Gastrocnemius medialis (tissue), 4 donors: ENCODE data around the gene CTBP2. TPM values are rescaled to one million over a fixed set of nuclear protein-coding genes. Genes with fewer than 3 reads are reported as not detected.

Experiments
- ATAC-seq, 2 donors: fragments of 150-250 bp; one replicate each; pipeline ENCODE4 v1.9.1; 2016
- DNase-seq, 2 donors: peaks; one replicate each; pipeline ENCODE4 v3.0.0-alpha.2; 2019
- H3K27ac ChIP-seq, 4 donors: fragments of 200-600 bp; sonication (generic); 1 replicate in 1 of 4; 2 replicates in 3 of 4; pipeline ENCODE4 v1.5.1; 2016 to 2018; ENCODE audit warnings: mild to moderate bottlenecking in 2 of 4, moderate library complexity in 1 of 4
- H3K27me3 ChIP-seq, 3 donors: fragments of 200-600 bp; sonication (generic) in 2 of 3; 1 replicate in 1 of 3; 2 replicates in 2 of 3; pipeline versions ENCODE4 v1.5.1 to v1.6.0; 2016 to 2019; ENCODE audit warnings: mild to moderate bottlenecking in 1 of 3, moderate library complexity in 1 of 3
- H3K36me3 ChIP-seq, 2 donors: fragments of 200-600 bp; sonication (generic) in 1 of 2; one replicate each; pipeline ENCODE4 v1.5.1; 2017 to 2018
- H3K4me1 ChIP-seq, 2 donors: fragments of 200-600 bp; sonication (generic) in 1 of 2; one replicate each; pipeline ENCODE4 v1.5.1; 2016 to 2017; ENCODE audit warnings: mild to moderate bottlenecking in 2 of 2
- H3K4me3 ChIP-seq, 4 donors: fragments of 200-600 bp; sonication (generic) in 3 of 4; 1 replicate in 1 of 4; 2 replicates in 3 of 4; pipeline ENCODE4 v1.5.1; 2016 to 2019; ENCODE audit warnings: mild to moderate bottlenecking in 2 of 4
- H3K9me3 ChIP-seq, 3 donors: fragments of 200-600 bp; sonication (generic) in 2 of 3; 1 replicate in 1 of 3; 2 replicates in 2 of 3; pipeline ENCODE4 v1.5.1; 2016 to 2019
- CTCF ChIP-seq, 5 experiments: fragments of 450-650 bp in 3 of 5; fragments of 200-600 bp in 2 of 5; sonication (generic) in 2 of 5; IDR thresholded peaks in 4 of 5; conservative IDR thresholded peaks in 1 of 5; 1 replicate in 4 of 5; 2 replicates in 1 of 5; pipeline ENCODE4 v1.5.1; 2016 to 2019; ENCODE audit warnings: antibody characterized with exemption in 5 of 5, mild to moderate bottlenecking in 3 of 5, moderate library complexity in 3 of 5
- POLR2A ChIP-seq, 2 donors: fragments of 450-650 bp; IDR thresholded peaks; one replicate each; pipeline ENCODE4 v1.6.1; 2017; ENCODE audit warnings: antibody characterized with exemption in 2 of 2, mild to moderate bottlenecking in 2 of 2, moderate library complexity in 2 of 2
- in situ Hi-C, 4 donors: fragments of 200-750 bp; cut with MboI; loops; one replicate each; pipeline versions ENCODE4 v1.15.0 to v1.8.0; 2017; ENCODE audit warnings: low sequenced_read_pairs in 4 of 4
- intact Hi-C: fragments of 100-400 bp; cut with DNase I; formaldehyde crosslinking; loops from one replicate; pipeline ENCODE4 v1.15.1; 2023; ENCODE audit warnings: low total_unique reads
- total RNA-seq, 4 donors: library from RNA; depleted of rRNA; stranded (reverse); fragments of >200 nt; gene quantifications; one replicate each; pipeline versions ENCODE4 v1.1.0 to v1.2.3, GENCODE V29; 2016

Gene CTBP2
- total RNA-seq, 4 donors from 2014 or later, result 13.9 to 36.7 (median 21.1) TPM

DNA sequence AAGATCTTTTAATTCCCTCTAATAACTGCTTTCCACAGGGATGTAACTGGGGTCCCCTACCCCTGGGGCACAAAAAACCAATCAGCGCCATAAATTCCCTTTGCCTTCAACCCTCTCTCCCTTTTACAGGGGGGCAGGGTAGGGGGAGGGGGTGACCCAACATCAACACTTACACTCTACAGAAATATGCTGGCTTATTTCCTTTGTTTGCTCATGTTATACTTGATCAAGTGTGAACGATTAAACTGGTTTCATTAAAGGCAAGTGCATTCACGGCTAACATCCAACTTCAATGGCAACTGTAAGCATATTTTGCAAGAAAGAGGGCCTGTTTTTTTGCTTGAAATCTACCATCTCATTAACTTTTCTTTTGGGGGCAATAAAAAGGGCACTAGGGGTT, 2.9 kb downstream of the CTBP2 start:
- no peak for ATAC-seq
- no peaks in the 10 kb centered on the region for H3K9me3 ChIP-seq
- peak overlapping the region; percentile 61 to 88 (median 74) for H3K4me3 ChIP-seq
- H3K36me3 ChIP-seq, result no peaks in the 10 kb centered on the region
- no peaks in the 10 kb centered on the region for H3K27me3 ChIP-seq
- H3K4me1 ChIP-seq, result peaks cover 59 to 65% of the 10 kb centered on the region in 2 donors
- DNase-seq, result no peak
- in situ Hi-C loops (loop anchor here in 3 of 4 donors (10.0 to 25.0 kb wide), 5 partner anchors 73 to 245 kb away; no protein-coding TSS in a partner anchor), intact Hi-C loops (loop anchor here (10.0 kb wide), 2 partner anchors 423 to 633 kb away; no protein-coding TSS in a partner anchor)
- peak overlapping the region; percentile 88 to 99 (median 97) for H3K27ac ChIP-seq
- TF ChIP-seq CTCF (IDR thresholded peaks at IDR 0.05 in 4 of 5, conservative IDR thresholded peaks at IDR 0.05 in 1 of 5), result no peak
- TF ChIP-seq POLR2A (IDR thresholded peaks at IDR 0.05), result no peak

GRCh38 chr10:125156739-125157480, 3.5 kb downstream of the CTBP2 start:
- in situ Hi-C loops, result loop anchor here in 3 of 4 donors (10.0 to 25.0 kb wide), 5 partner anchors 72 to 245 kb away; no protein-coding TSS in a partner anchor
- H3K4me1 ChIP-seq, result peaks cover 61 to 70% of the 10 kb centered on the region in 2 donors

GRCh38 chr10:125156196-125156595, 4.2 kb downstream of the CTBP2 start:
- ATAC-seq, result peak in 1 of 2 donors; percentile 13
- no peak for TF ChIP-seq CTCF (IDR thresholded peaks at IDR 0.05 in 4 of 5, conservative IDR thresholded peaks at IDR 0.05 in 1 of 5)
- TF ChIP-seq POLR2A (IDR thresholded peaks at IDR 0.05), result peak in 1 of 2 donors; percentile 57
- in situ Hi-C loops (loop anchor here in 3 of 4 donors (10.0 to 25.0 kb wide), 5 partner anchors 71 to 244 kb away; no protein-coding TSS in a partner anchor), intact Hi-C loops (loop anchor here (10.0 kb wide), 2 partner anchors 421 to 631 kb away; no protein-coding TSS in a partner anchor)
- DNase-seq, result no peak
- Histone ChIP-seq H3K4me3 (peak overlapping the region in 2 of 4 donors; percentile 8 to 21), H3K27me3 (no peaks in the 10 kb centered on the region), H3K36me3 (peaks cover 0 to under 1% of the 10 kb centered on the region in 2 donors), H3K27ac (peak overlapping the region; percentile 88 to 99 (median 97)), H3K4me1 (peaks cover 64 to 72% of the 10 kb centered on the region in 2 donors), H3K9me3 (no peaks in the 10 kb centered on the region)

More at GRCh38 chr10:125156739-125157480, 3.5 kb downstream of the CTBP2 start:
- H3K9me3 ChIP-seq, result no peaks in the 10 kb centered on the region
- H3K27ac ChIP-seq, result peak overlapping the region; percentile 88 to 99 (median 97)
- H3K27me3 ChIP-seq, result no peaks in the 10 kb centered on the region
- H3K4me3 ChIP-seq, result peak overlapping the region; percentile 61 to 88 (median 74)
- TF ChIP-seq CTCF (IDR thresholded peaks at IDR 0.05 in 4 of 5, conservative IDR thresholded peaks at IDR 0.05 in 1 of 5), result no peak
- no peak for TF ChIP-seq POLR2A (IDR thresholded peaks at IDR 0.05)
- DNase-seq (no peak), ATAC-seq (no peak)
- intact Hi-C loops, result loop anchor here (10.0 kb wide), 2 partner anchors 422 to 632 kb away; no protein-coding TSS in a partner anchor
- no peaks in the 10 kb centered on the region for H3K36me3 ChIP-seq

- intact Hi-C loops, result loop anchor here (10.0 kb wide), 2 partner anchors 420 to 630 kb away; no protein-coding TSS in a partner anchor
- peaks cover 70 to 80% of the 10 kb centered on the region in 2 donors for H3K4me1 ChIP-seq
- H3K4me3 ChIP-seq, result peak overlapping the region in 2 of 4 donors; percentile 21 to 24
These were observed 5.3 kb downstream of the CTBP2 start for GRCh38 chr10:125155101-125155500.

More at GRCh38 chr10:125155101-125155500, 5.3 kb downstream of the CTBP2 start:
- in situ Hi-C loops, result loop anchor here in 3 of 4 donors (10.0 to 25.0 kb wide), 5 partner anchors 70 to 243 kb away; no protein-coding TSS in a partner anchor
- Histone ChIP-seq H3K27ac (peak overlapping the region; percentile 88 to 99 (median 97)), H3K9me3 (no peaks in the 10 kb centered on the region), H3K36me3 (peaks cover 0 to 5% of the 10 kb centered on the region in 2 donors), H3K27me3 (no peaks in the 10 kb centered on the region)
- ATAC-seq (no peak), DNase-seq (no peak)
- TF ChIP-seq POLR2A (IDR thresholded peaks at IDR 0.05) (no peak), CTCF (IDR thresholded peaks at IDR 0.05 in 4 of 5, conservative IDR thresholded peaks at IDR 0.05 in 1 of 5) (no peak)
